NB4 (cell line): Measurements from ENCODE around the gene KLHL28.

Experiments used
- CTCF ChIP-seq: IDR thresholded peaks from one replicate; pipeline ENCODE4 v1.5.1; 2012; ENCODE audit warnings: low read depth, low read length
- POLR2A ChIP-seq: IDR thresholded peaks from 2 replicates; pipeline ENCODE4 v1.6.1; 2011; ENCODE audit warnings: mild to moderate bottlenecking; ENCODE audit not compliant: insufficient read length; ENCODE audit errors: extremely low read depth

GRCh38 chr14:44955528-44955927 lies 6.2 kb downstream of the KLHL28 start:
- TF ChIP-seq POLR2A (no peak), CTCF (no peak)
